Cerebellar cortex (tissue), 1 donor: ENCODE measurements around the gene CSRNP3.

Experiments
- DNase-seq: peaks from one replicate; pipeline ENCODE4 v3.0.0-alpha.2; 2015; ENCODE audit warnings: low spot score

Gene CSRNP3

DNA sequence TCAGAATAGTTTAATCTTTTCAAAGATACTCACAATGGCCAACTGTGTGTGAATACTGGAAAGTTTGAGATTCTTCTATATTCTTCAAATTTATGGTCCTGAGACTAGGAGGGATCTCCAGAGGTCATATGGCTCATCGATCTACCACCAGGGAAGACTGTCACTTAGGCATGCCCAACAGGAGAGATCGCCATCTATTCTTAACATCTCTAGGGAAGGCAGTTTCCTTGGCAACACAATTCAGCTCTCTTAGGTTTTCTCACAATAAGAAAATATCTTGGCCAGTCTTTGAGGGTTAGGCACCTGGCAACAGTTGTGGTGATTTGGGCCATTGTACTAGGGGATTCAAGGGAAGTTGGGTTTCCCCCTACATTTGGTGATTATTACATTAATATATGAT is 217.3 kb downstream of the CSRNP3 start:
- DNase-seq, result no peak

DNA sequence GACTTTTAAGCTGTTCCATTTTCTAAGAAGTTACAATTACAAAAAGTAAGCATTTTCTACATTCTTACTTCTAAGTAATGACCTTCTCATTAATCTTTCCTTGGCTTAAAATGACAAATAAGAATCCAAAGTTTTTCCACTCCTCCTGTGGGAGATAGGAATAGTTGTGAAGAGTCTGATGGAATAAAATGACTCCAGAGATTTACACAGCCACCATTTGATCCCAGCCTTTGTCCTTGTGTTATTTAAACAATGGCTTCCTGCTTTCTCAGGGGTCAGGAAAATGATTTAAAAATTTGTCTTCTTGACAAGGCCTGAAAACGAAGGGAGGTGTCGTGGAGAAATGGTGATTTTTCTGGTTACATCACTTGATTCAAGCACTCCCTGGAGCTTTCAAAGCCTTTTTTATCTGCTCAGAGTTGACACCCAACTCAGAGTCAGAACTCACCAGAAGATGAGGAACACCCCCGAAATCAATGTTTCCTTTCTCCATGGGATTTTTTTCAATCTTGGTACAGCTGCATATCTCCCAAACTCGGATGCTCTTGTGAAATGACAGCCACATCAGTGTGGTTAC is 218.0 kb downstream of the CSRNP3 start:
- DNase-seq, result no peak

DNA sequence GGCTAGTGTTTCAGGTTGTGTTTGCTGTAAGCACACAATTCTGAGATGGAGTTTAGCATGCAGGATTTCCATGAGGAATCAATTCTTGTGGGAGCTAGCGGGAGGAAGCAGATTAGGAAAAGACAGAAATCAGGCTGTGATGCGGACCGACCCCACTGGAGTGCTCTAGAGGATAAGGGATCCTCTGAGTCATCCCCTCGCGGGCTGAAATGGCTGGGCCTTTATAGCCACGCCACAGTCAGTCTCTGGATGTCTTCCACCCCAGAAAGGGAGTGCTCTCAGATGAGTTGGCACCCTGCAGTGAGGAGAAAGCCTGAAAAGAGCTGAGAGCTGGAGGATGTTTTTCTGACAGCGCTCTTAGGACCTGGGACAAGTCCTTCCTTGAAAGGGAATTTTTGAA is 222.1 kb downstream of the CSRNP3 start:
- DNase-seq, result peak; percentile 20

DNA sequence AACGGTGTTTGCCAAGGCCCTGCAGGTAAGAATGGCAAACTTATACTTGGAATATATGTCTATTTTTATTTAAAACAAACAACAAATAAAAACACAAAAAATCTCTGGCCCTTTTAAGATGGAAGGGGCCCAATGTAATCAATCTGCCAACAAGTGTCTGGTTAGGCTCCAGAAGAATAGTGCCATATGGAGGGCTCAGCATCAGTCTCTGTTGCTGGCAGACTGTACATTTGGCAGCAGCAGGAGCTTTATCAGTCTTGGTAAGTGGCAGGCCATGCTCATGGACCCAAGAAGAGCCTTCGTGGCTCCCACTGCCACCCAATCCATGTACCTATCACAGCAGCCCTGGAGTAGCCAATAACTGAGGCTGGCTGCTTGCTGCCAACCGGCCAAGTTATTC is 223.4 kb downstream of the CSRNP3 start:
- peak; percentile 43 for DNase-seq

DNA sequence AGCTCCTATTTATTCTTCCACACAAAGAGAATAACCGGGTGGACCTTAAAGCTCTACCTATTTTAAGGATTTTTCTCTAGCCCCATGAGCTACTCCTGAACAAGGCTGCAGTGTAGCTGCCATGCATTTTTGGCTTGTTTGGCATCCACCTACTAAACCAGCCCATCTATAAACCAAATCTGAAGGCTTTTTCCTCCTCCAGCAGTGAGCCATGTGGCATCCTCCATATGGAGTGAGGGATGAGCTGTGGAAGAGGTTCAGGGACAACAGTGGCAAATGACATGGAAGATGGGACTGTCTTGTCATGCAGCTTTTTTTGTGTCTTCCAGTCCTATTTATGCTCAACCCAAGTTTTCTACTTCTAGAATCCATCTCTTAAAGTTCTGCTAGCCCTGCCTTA is 224.3 kb downstream of the CSRNP3 start:
- peak; percentile 46 for DNase-seq

DNA sequence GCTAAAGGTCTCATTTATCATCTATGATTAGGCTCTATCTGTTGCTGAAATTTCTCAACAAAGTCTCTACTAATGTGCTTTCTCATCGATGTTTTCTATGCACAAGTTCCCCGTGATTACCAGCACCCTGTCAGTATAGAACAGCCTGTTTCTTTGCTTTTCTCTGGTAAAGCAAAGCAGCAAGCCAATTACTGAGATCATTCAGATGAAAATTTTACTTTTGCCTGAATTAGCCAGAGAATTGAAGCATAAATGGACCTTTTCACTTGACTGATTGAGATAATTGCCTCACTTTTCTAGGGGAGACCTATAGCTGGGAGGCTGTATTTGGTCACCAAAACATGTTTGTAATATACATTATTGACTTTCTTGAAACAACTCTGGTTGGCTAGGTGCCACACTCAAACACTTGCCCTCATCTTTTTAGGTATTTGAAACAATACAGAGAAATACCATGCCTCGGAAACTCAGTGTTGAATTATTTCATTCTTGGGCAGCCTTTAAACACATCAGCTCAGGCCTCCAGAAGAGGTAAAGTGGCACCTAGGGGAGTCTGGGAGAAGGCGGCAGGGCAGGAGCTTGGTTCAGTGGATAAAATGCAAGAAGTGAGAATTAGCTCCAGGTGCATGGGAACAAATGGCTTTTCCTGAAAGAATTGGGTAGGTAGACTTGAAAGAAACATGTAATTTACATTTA is 228.4 kb downstream of the CSRNP3 start:
- DNase-seq, result peak; percentile 16

DNA sequence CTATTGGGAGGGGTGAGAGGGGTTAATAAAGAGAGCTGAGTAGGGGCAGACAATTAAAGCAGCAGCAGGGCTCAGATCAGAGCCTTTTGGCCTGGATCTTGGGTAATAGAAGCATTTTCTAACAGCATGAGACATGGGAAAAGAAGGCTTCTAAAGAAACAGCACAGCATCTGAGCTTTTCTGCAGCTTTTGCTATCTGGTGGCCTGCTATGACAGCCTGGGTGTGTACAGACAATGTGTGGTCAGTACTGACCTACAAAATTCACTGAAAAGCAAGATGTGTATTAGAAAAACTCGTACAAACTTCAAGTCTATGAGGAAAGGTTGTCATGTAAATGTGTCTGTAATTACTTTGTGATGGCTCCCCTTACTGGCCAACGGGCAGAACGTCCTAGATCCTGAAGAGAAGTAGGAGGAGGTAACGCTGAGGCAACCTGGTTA is 229.0 kb downstream of the CSRNP3 start:
- DNase-seq, result peak; percentile 63

DNA sequence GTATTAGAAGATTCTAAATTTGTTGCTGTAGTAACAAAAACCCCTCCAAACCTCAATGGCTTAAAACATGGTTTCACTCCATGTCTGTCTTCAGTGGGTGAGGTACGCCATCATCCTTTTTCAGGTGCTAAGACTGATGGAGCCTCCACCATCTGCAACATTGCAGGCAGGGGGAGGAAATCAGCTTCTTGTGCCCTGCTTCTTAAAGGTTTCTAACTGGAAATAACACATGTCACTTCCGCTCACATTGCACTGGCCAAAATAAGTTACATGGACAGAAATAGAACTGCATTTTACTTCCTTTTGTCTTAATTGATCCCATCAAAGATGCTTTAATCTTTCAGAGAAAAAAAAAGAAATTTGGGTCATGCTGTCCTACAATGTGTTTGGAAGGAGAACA is 230.4 kb downstream of the CSRNP3 start:
- DNase-seq, result no peak

DNA sequence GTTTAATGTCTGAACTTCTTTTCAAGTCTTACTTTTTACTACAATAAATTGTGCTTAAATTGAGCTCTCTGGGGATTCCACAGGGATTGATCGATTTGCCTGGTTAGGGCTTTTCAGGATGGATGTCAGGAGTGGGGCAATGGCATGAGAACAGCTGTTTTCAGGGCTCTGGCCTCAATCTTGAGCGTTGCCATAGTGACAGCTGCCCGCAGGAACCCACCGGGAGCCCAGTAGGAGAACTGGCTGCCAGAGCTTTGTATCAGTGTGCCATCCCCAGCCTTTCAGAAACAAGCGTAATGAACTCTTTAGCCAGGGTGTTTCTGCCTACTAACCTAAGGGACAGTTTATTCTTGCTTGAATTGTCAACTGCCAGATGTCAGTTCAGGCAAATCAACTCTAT is 231.0 kb downstream of the CSRNP3 start:
- DNase-seq, result no peak

DNA sequence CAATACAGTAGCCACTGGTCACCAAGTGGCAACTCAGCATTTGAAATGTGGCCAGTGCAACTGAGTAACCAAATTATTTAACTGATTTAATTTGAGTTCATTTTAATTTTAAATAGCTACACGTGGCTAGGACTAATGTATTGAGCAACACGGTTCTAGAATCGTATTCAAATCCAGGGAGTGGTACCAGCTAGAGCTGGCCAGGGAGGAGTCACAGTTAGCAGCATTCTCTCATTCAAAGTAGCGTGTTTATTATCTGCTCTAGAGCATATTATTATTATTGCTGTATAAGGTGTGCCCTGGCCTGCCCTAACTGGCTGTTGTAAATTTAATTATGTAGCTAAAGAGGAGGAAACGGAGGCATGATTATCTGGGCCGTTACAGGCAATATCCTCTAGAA is 231.6 kb downstream of the CSRNP3 start:
- no peak for DNase-seq

DNA sequence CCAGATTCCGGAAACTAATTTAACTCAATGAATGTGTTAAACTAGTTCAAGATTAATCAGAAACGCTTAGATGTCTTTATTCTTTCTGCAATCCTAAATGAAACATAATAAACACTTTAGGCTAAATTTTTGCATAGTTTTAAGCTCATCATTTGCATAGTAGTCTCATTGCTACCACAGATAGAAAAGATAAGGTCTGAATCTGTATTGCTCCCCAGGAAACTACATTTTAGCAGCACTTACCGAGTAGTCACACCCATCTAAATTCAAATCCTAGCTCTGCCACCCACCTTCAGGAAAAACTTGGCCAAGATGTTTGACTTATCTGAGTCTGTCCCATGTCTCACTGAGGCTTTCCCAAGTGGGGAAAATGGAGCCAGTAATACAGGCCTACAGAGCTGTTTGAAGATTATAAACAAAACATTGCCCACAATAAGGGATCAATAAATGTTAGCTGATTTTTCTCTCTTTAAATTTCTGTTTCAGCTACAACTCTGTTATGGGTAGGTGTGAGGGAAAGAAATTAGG is 237.5 kb downstream of the CSRNP3 start:
- DNase-seq, result no peak

DNA sequence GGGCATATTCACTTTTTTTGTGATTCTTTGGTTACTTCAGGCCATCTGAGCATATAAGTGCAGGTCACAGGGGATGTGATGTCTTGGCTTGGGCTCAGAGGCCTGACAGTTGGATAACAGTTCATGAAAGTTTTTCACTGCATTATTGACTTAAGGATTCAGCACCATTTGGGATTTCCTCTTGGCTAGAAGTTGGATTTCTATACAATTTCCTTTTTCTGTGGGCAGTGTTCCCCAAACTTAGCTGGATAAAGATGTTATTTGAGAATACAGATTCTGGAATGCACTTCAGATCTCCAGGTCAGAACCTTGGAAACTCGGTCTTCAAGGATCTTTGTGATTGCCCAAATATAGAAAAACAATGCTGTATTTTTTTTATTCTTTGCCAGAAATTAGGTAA is 246.6 kb downstream of the CSRNP3 start:
- no peak for DNase-seq

DNA sequence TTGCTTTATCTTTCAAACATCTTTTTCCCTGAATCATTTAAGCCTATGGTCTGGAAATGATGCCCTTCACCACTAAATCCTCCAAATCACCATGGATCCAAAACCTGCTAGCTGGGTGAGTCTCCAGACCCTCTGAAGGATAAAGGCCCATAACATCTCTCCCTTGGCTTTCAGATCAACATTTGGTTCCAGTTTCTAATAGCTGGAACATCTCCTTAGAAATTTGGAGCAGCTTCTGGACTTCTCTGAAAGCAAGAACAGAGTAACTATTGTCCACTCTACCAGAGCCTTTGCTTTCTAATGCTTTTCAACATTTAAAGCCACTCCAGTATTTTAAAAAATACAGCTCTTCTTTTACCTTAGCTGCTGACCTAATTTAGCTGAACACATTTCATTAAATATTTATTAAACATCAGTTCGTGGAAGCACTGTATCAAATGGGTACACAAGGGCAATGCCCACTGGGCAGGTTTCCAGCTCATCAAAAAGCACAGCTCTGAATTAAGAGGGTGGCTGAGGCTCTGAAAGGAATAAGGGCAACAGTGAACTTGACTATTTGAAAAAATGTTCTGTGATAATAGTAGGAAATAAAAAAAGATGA is 249.2 kb downstream of the CSRNP3 start:
- DNase-seq, result peak; percentile 21

DNA sequence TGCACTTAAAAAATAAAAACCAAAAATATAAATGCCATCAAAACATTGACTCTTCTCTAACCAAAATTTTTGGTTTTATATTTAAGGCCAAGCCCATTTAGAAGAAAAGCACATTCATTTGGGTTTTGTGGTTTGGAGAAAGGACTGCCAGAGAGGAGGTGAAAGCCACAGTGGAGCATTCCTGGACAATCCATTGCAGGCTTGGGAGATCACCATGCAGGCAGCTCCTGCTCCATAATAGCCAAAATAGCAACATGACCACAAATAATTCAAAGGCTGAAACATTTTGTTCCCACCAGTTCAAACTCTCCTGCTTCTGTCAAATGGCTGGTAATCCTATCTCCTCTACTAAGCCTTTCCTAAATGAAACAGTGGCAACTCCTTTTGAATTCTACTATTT is 251.0 kb downstream of the CSRNP3 start:
- DNase-seq, result no peak

DNA sequence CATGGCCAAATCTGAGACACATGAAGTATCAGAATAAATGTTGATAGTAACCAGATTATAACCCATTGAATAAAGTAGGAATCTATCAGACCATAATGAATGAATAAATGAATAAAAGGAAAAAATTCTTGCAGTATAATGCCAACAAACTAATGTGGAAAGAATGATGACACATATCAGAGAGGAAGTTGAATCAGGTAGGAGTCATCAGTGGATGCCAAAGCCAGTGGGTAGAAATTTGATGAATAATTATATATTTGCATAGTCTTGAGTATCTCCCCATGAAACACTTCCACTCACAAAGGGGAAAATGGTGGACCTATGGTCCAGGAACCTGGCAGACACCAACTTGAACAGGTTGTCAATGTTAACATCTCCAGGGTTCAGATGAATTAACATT is 255.9 kb downstream of the CSRNP3 start:
- no peak for DNase-seq
